Activated T-cell treated with anti-CD3 and anti-CD28 coated beads, Interleukin-2, amount 50 U/mL, for 24 hours (primary cell): ENCODE measurements around the gene LRRC37A3.
"Not testable (repeated sequence)": the region's sequence is repeated elsewhere in the genome, so short reads cannot be mapped to it uniquely, and the experiment has no call there.

Experiments
- DNase-seq: peaks from one replicate; pipeline ENCODE4 v3.0.0-alpha.2; 2020
- H3K27ac Mint-ChIP-seq: 2 replicates; pipeline ENCODE4 v1.8.0; 2020; ENCODE audit warnings: mild to moderate bottlenecking, mixed read lengths
- H3K27me3 Mint-ChIP-seq: 2 replicates; pipeline ENCODE4 v1.8.0; 2020; ENCODE audit warnings: mixed read lengths
- H3K36me3 Mint-ChIP-seq: 2 replicates; pipeline ENCODE4 v1.8.0; 2020; ENCODE audit warnings: low read depth, mixed read lengths
- H3K4me1 Mint-ChIP-seq: 2 replicates; pipeline ENCODE4 v1.8.0; 2020; ENCODE audit warnings: low read depth, mixed read lengths
- H3K4me3 Mint-ChIP-seq: 2 replicates; pipeline ENCODE4 v1.8.0; 2020; ENCODE audit warnings: mild to moderate bottlenecking, moderate library complexity, mixed read lengths
- H3K9me3 Mint-ChIP-seq: 2 replicates; pipeline ENCODE4 v1.8.0; 2020; ENCODE audit warnings: mixed read lengths

LRRC37A3 gene

GRCh38 chr17:64829824-64830630 lies 89.3 kb downstream of the LRRC37A3 start:
- not testable (repeated sequence) for H3K27ac Mint-ChIP-seq, H3K4me3 Mint-ChIP-seq, H3K9me3 Mint-ChIP-seq, H3K27me3 Mint-ChIP-seq
- Mint-ChIP-seq H3K36me3 (peaks cover 19% of the 10 kb centered on the region), H3K4me1 (peaks cover 17% of the 10 kb centered on the region)
- DNase-seq = peak; percentile 2

GRCh38 chr17:64829068-64829467 lies 90.2 kb downstream of the LRRC37A3 start:
- not testable (repeated sequence) for H3K9me3 Mint-ChIP-seq, H3K27ac Mint-ChIP-seq, H3K27me3 Mint-ChIP-seq, H3K4me3 Mint-ChIP-seq
- Mint-ChIP-seq H3K36me3 (peaks cover 26% of the 10 kb centered on the region), H3K4me1 (peaks cover 14% of the 10 kb centered on the region)
- DNase-seq = peak; percentile 3

DNA sequence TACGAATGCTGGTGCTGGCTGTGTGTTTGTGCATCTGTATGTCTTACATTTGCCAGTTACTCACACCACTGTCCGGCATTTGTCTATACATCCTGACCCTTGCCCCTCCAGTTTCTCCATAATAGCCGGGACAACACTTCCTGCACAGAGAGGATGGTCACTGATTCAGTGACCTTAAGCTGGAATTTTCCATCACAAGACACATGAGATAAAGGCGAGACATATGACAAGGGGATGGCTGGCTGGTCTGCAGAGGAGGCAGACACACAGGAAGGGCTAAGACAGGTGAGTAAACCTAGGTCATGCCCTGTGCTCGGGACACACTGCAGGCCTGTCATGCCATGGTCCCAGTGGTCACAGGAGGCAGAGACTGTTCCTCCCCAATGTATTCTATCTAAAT lies 100.4 kb downstream of the LRRC37A3 start:
- DNase-seq = peak; percentile 15
- not testable (repeated sequence) for H3K4me3 Mint-ChIP-seq, H3K27me3 Mint-ChIP-seq, H3K27ac Mint-ChIP-seq, H3K9me3 Mint-ChIP-seq, H3K4me1 Mint-ChIP-seq
- H3K36me3 Mint-ChIP-seq = peaks cover 52% of the 10 kb centered on the region

DNA sequence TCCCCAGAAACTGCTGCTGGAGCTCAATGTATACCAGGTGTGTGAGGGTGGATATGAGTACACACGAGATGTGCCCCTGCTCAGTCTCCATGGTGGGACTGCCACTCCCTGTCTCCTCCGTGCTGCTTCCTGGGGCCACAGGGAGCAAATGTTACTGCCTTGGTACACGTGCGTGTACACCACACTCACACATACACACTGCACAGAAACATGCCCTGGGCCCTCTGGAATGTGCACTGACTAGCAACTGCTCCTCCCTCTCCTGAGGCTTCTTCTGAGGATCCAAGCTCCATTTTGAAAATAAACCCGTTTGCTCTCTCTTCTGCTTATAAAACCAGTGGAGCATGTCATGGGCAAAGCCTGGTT lies 103.5 kb downstream of the LRRC37A3 start:
- not testable (repeated sequence) for H3K27me3 Mint-ChIP-seq, H3K9me3 Mint-ChIP-seq, H3K4me1 Mint-ChIP-seq, H3K4me3 Mint-ChIP-seq, H3K27ac Mint-ChIP-seq
- peak; percentile 2 for DNase-seq
- H3K36me3 Mint-ChIP-seq = peaks cover 42% of the 10 kb centered on the region

DNA sequence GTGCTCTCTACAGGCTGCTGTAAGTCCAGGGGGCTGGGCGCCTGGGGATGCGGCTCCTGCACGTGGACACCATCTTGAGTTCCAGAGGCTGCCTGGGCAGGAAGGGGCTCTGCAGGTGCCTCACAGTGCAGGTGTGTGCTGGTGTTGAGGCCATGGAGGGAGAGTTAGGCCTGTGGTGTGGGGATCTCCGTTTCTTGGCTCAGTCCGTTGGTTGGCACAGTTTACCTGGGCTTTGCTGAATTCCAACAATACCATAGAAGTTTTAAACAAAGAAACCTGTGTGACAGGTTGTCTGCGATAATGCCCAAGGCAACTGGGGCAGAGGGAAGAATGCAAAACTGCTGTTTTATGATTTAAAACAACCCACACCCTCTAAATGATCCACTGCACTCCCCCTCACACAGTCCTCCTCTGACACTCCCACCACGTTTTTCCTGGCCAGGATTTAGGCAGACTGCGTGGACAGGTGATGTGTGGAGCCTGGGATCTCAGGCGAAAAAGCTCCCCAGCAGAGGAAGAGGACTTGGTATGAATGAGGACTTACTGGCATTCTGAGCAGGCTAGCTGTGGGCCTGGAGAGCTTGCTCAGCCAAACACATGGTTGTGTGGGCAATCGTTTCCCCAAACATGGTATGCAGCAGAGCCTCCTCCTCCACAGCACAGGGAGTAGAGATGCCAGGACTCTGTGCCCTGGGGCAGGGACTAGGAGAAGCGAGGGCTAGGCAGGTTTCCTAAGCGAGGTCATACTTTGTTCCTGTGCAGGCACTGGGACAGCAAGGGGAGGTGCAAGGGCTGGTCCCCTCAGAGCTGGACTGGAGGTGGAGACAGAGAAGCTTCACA lies 104.1 kb downstream of the LRRC37A3 start:
- not testable (repeated sequence) for H3K9me3 Mint-ChIP-seq, H3K27ac Mint-ChIP-seq, H3K27me3 Mint-ChIP-seq, H3K4me3 Mint-ChIP-seq, H3K4me1 Mint-ChIP-seq
- DNase-seq = peak; percentile 3
- peaks cover 44% of the 10 kb centered on the region for H3K36me3 Mint-ChIP-seq

- Mint-ChIP-seq H3K27ac (peak overlapping the region; percentile 94), H3K36me3 (peaks cover 28% of the 10 kb centered on the region), H3K4me3 (peak overlapping the region; percentile 33), H3K4me1 (peaks cover 19% of the 10 kb centered on the region)
- H3K9me3 Mint-ChIP-seq, H3K27me3 Mint-ChIP-seq: not testable (repeated sequence)
- DNase-seq = peak; percentile 66
Observed at GRCh38 chr17:64808178-64808977, 110.9 kb downstream of the LRRC37A3 start.
